WTC11 (cell line): ENCODE data around the gene OR2A5.

Experiments used
- ATF3 ChIP-seq: sonication (generic); formaldehyde crosslinking; conservative IDR thresholded peaks from 2 replicates; pipeline ENCODE4 v1.8.1; 2022; ENCODE audit warnings: mild to moderate bottlenecking, missing genetic modification reagents
- CREB1 ChIP-seq: sonication (generic); formaldehyde crosslinking; IDR thresholded peaks from 2 replicates; pipeline ENCODE4 v1.8.0; 2023; ENCODE audit warnings: mild to moderate bottlenecking, missing genetic modification reagents
- CTCF ChIP-seq: fragments of 200-600 bp; IDR thresholded peaks from 2 replicates; pipeline ENCODE4 v1.8.0; 2022; ENCODE audit warnings: antibody characterized with exemption
- ETV6 ChIP-seq: sonication (generic); formaldehyde crosslinking; IDR thresholded peaks from 2 replicates; pipeline ENCODE4 v1.8.1; 2022; ENCODE audit warnings: mild to moderate bottlenecking, missing genetic modification reagents
- MYBL2 ChIP-seq: sonication (generic); formaldehyde crosslinking; IDR thresholded peaks from 2 replicates; pipeline ENCODE4 v1.8.1; 2023; ENCODE audit warnings: mild to moderate bottlenecking, moderate library complexity, missing genetic modification reagents
- NR3C1 ChIP-seq: sonication (generic); formaldehyde crosslinking; conservative IDR thresholded peaks from 2 replicates; pipeline ENCODE4 v1.8.1; 2023; ENCODE audit warnings: low read depth, mild to moderate bottlenecking, missing genetic modification reagents

GRCh38 chr7:144024213-144024612 is 24.5 kb upstream of the OR2A5 start:
- TF ChIP-seq NR3C1 (CRISPR knock-in tag) (no peak), ETV6 (CRISPR knock-in tag) (no peak), CTCF (no peak), MYBL2 (CRISPR knock-in tag) (no peak), CREB1 (no peak), ATF3 (no peak)
